ENCODE data around the gene MAPK7. TPM values are rescaled to one million over a fixed set of nuclear protein-coding genes. Genes with fewer than 3 reads are reported as not detected.

The MAPK7 gene
- total and polyA plus RNA-seq, 2 of the 4 experiments (the other 2 are of a cell fraction): 9.7 to 25.4 TPM

DNA sequence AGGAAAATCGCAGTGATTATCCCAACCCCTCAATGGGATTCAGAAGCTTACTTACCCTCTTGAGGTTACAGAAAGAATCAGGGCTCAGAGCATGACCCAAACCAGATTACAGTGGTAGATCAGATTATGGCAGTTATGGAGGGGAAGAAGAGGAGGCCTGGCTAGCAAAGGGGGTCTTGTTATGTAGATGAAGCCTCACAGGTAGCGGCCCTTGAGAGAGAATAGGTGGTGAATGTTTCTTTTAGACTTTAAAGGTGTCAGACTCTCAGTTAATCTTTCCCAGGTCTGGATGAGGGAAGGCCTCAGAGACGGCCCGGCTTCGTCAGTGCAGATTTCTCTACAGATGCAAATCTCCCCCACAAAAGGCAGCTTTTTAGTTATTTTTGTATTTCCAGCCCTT, 48.3 kb downstream of the MAPK7 start:
- ChIA-PET CTCF (no interaction called here), POLR2A (ENCODE audit: unreplicated experiment) (no interaction called here)

More for the DNA sequence above, 48.3 kb downstream of the MAPK7 start:
- no peaks in the 10 kb centered on the region for H4K20me1 ChIP-seq (ENCODE audit: insufficient read depth, low read length)
- H3K27ac ChIP-seq (ENCODE audit: insufficient read depth, low read length): no peak overlapping the region
- H2AK9ac ChIP-seq (replicated peaks; ENCODE audit: low read depth, low read length, poor library complexity): no peak overlapping the region
- no peaks in the 10 kb centered on the region for H3K36me3 ChIP-seq (ENCODE audit: control insufficient read depth, insufficient read depth, low read length)
- peaks cover 1% of the 10 kb centered on the region; the same call in 1 of the 2 replicates for H3K4me1 ChIP-seq (ENCODE audit: control insufficient read depth, insufficient read depth, low read length)
- no peak overlapping the region for H3K9ac ChIP-seq (ENCODE audit: low read depth, low read length)
- dilution Hi-C loops (cut with HindIII; ENCODE audit: low sequenced_read_pairs, unreplicated experiment) (no loop called here), in situ Hi-C loops (cut with MboI; ENCODE audit: low sequenced_read_pairs) (no loop called here), intact Hi-C loops (cut with micrococcal nuclease) (no loop called here)
- H3K4me2 ChIP-seq (ENCODE audit: low read depth, low read length): no peak overlapping the region
- no peaks in the 10 kb centered on the region for H3K79me1 ChIP-seq (ENCODE audit: low read depth in 1 of 2, low read length in 2 of 2)
- no peak overlapping the region for H2BK20ac ChIP-seq (ENCODE audit: low read depth, low read length)
- no peak overlapping the region for H3K14ac ChIP-seq (replicated peaks; ENCODE audit: low read depth, low read length)
- no peaks in the 10 kb centered on the region for H3K9me1 ChIP-seq (ENCODE audit: insufficient read depth, low read length)
- DNase-seq (no peak), ATAC-seq (ENCODE audit: low read depth) (no peak)
- no CpG with 5 or more reads among the region's 5 CpGs for WGBS, 2 experiments (ENCODE audit: extremely low coverage in 2 of 2, insufficient read length in 1 of 2)
- H3K18ac ChIP-seq (ENCODE audit: low read depth, low read length): no peak overlapping the region
- no peak overlapping the region for H3K4me3 ChIP-seq (ENCODE audit: insufficient read depth, low read depth, low read length)
- H2BK5ac ChIP-seq (ENCODE audit: low read depth, low read length, poor library complexity, severe bottlenecking): no peak overlapping the region
- no peaks in the 10 kb centered on the region; the same call in 1 of the 2 replicates for H3K27me3 ChIP-seq (ENCODE audit: control insufficient read depth, insufficient read depth, low read length)
- no peak overlapping the region for H3K23ac ChIP-seq (ENCODE audit: low read depth, low read length)
- H2BK120ac ChIP-seq (ENCODE audit: low read depth, low read length): no peak overlapping the region
- no peak overlapping the region for H3K4ac ChIP-seq (ENCODE audit: low read depth, low read length)
- no peak overlapping the region for H2BK15ac ChIP-seq (ENCODE audit: low read depth, low read length)
- no peak overlapping the region for H2AFZ ChIP-seq (replicated peaks; ENCODE audit: low read length, poor library complexity)
- H3K9me3 ChIP-seq (ENCODE audit: control insufficient read depth, insufficient read depth, low read length): no peaks in the 10 kb centered on the region
- H4K8ac ChIP-seq (ENCODE audit: low read depth in 2 of 2, low read length in 2 of 2): no peak overlapping the region
- TF ChIP-seq SMC3 (IDR thresholded peaks at IDR 0.05; ENCODE audit: low read depth, low read length): no peak
- TF ChIP-seq MAFK (IDR thresholded peaks at IDR 0.05; ENCODE audit: low read depth, low read length): no peak
- no peak for TF ChIP-seq RFX5 (IDR thresholded peaks at IDR 0.05; ENCODE audit: low read depth, low read length)
- TF ChIP-seq, protein P1, sequence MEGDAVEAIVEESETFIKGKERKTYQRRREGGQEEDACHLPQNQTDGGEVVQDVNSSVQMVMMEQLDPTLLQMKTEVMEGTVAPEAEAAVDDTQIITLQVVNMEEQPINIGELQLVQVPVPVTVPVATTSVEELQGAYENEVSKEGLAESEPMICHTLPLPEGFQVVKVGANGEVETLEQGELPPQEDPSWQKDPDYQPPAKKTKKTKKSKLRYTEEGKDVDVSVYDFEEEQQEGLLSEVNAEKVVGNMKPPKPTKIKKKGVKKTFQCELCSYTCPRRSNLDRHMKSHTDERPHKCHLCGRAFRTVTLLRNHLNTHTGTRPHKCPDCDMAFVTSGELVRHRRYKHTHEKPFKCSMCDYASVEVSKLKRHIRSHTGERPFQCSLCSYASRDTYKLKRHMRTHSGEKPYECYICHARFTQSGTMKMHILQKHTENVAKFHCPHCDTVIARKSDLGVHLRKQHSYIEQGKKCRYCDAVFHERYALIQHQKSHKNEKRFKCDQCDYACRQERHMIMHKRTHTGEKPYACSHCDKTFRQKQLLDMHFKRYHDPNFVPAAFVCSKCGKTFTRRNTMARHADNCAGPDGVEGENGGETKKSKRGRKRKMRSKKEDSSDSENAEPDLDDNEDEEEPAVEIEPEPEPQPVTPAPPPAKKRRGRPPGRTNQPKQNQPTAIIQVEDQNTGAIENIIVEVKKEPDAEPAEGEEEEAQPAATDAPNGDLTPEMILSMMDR (conservative IDR thresholded peaks at IDR 0.05; ENCODE audit: low read depth, low read length): no peak
- TF ChIP-seq POLR2A (IDR thresholded peaks at IDR 0.05; ENCODE audit: low read depth, low read length): no peak
- no peak for TF ChIP-seq CHD1 (IDR thresholded peaks at IDR 0.05; ENCODE audit: low read depth, low read length)
- no peak for TF ChIP-seq FOS (IDR thresholded peaks at IDR 0.05; ENCODE audit: low read depth, low read length)
- TF ChIP-seq MAZ (IDR thresholded peaks at IDR 0.05; ENCODE audit: borderline replicate concordance, low read depth, low read length): no peak
- TF ChIP-seq, protein P2, sequence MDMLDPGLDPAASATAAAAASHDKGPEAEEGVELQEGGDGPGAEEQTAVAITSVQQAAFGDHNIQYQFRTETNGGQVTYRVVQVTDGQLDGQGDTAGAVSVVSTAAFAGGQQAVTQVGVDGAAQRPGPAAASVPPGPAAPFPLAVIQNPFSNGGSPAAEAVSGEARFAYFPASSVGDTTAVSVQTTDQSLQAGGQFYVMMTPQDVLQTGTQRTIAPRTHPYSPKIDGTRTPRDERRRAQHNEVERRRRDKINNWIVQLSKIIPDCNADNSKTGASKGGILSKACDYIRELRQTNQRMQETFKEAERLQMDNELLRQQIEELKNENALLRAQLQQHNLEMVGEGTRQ (IDR thresholded peaks at IDR 0.05; ENCODE audit: low read depth, low read length): no peak
- TF ChIP-seq, protein P3, sequence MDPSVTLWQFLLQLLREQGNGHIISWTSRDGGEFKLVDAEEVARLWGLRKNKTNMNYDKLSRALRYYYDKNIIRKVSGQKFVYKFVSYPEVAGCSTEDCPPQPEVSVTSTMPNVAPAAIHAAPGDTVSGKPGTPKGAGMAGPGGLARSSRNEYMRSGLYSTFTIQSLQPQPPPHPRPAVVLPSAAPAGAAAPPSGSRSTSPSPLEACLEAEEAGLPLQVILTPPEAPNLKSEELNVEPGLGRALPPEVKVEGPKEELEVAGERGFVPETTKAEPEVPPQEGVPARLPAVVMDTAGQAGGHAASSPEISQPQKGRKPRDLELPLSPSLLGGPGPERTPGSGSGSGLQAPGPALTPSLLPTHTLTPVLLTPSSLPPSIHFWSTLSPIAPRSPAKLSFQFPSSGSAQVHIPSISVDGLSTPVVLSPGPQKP (IDR thresholded peaks at IDR 0.05; ENCODE audit: borderline replicate concordance, low read depth, low read length): no peak
- no peak for TF ChIP-seq RAD21 (IDR thresholded peaks at IDR 0.05; ENCODE audit: low read length)
- TF ChIP-seq BHLHE40 (IDR thresholded peaks at IDR 0.05; ENCODE audit: low read depth, low read length): no peak
- no peak for TF ChIP-seq RCOR1 (IDR thresholded peaks at IDR 0.05; ENCODE audit: insufficient replicate concordance, low read length)
- no peak for TF ChIP-seq MXI1 (IDR thresholded peaks at IDR 0.05; ENCODE audit: borderline replicate concordance, low read depth, low read length)
- no peak for TF ChIP-seq NFE2L2 (IDR thresholded peaks at IDR 0.05; ENCODE audit: low read depth, low read length)
- no peak for TF ChIP-seq CEBPB (IDR thresholded peaks at IDR 0.05; ENCODE audit: low read depth, low read length)
- H4K5ac ChIP-seq (ENCODE audit: low read depth, low read length): no peak overlapping the region
- no peak overlapping the region for H2AK5ac ChIP-seq (ENCODE audit: low read depth, low read length)
- BruUV-seq (replicated peaks): no TSS peak
- no peak overlapping the region for H4K91ac ChIP-seq (ENCODE audit: insufficient read depth, low read depth, low read length)
- H3K56ac ChIP-seq (ENCODE audit: extremely low read depth, insufficient read depth, low read length): no peak overlapping the region

All from IMR-90 (cell line).